Duodenal mucosa (tissue), 2 donors: Measurements from ENCODE around the gene PDCD7.

ENCODE experiments used
- H3K27ac ChIP-seq: one replicate; pipeline ENCODE4 v1.7.0; 2013; ENCODE audit warnings: low read depth, low read length
- H3K27me3 ChIP-seq, 2 donors: one replicate each; pipeline ENCODE4 v1.7.0; 2013; ENCODE audit warnings: low read length in 2 of 2, control low read depth in 1 of 2; ENCODE audit not compliant: insufficient read depth in 2 of 2, control insufficient read depth in 1 of 2
- H3K36me3 ChIP-seq, 2 donors: one replicate each; pipeline ENCODE4 v1.7.0; 2013; ENCODE audit warnings: low read length in 2 of 2, control low read depth in 1 of 2; ENCODE audit not compliant: insufficient read depth in 2 of 2, control insufficient read depth in 1 of 2
- H3K4me1 ChIP-seq, 2 donors: one replicate each; pipeline ENCODE4 v1.7.0; 2013; ENCODE audit warnings: low read length in 2 of 2, control low read depth in 1 of 2; ENCODE audit not compliant: insufficient read depth in 2 of 2, control insufficient read depth in 1 of 2
- H3K4me3 ChIP-seq, 2 donors: one replicate each; pipeline ENCODE4 v1.7.0; 2013; ENCODE audit warnings: low read length in 2 of 2, low read depth in 1 of 2
- H3K9ac ChIP-seq, 2 donors: one replicate each; pipeline ENCODE4 v1.7.0; 2013; ENCODE audit warnings: low read length in 2 of 2, low read depth in 1 of 2
- H3K9me3 ChIP-seq, 2 donors: one replicate each; pipeline ENCODE4 v1.7.0; 2013; ENCODE audit warnings: low read length in 2 of 2, control low read depth in 1 of 2; ENCODE audit not compliant: control insufficient read depth in 1 of 2

The PDCD7 gene

GRCh38 chr15:65132878-65133547, 595 bp downstream of the PDCD7 start:
- H3K36me3 ChIP-seq: peaks cover 14 to 23% of the 10 kb centered on the region in 2 donors
- peaks cover 12 to 16% of the 10 kb centered on the region in 2 donors for H3K4me1 ChIP-seq
- no peaks in the 10 kb centered on the region for H3K9me3 ChIP-seq
- H3K9ac ChIP-seq: peak overlapping the region; percentile 80 to 85
- peak overlapping the region; percentile 50 for H3K27ac ChIP-seq
- peak overlapping the region; percentile 86 to 91 for H3K4me3 ChIP-seq
- no peaks in the 10 kb centered on the region for H3K27me3 ChIP-seq

DNA sequence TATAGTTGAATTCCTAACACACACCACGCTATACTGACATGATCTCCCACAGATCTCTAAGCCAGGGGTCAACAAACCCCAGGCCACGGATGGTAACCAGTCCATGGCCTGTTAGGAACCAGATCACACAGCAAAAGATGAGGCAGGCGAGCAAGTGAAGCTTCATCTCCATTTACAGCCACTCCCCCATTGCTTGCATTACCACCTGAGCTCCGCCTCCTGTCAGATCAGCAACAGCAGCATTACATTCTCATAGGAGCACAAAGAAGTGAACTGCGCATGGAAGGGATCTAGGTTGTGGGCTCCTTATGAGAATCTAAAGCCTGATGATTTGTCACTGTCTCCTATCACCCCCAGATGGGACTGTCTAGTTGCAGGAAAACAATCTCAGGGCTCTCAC, 2.7 kb downstream of the PDCD7 start:
- no peak overlapping the region for H3K4me3 ChIP-seq
- H3K9me3 ChIP-seq: no peaks in the 10 kb centered on the region
- peaks cover 21 to 39% of the 10 kb centered on the region in 2 donors for H3K36me3 ChIP-seq
- H3K27me3 ChIP-seq: no peaks in the 10 kb centered on the region
- peaks cover 12 to 16% of the 10 kb centered on the region in 2 donors for H3K4me1 ChIP-seq
- no peak overlapping the region for H3K9ac ChIP-seq
- no peak overlapping the region for H3K27ac ChIP-seq

DNA sequence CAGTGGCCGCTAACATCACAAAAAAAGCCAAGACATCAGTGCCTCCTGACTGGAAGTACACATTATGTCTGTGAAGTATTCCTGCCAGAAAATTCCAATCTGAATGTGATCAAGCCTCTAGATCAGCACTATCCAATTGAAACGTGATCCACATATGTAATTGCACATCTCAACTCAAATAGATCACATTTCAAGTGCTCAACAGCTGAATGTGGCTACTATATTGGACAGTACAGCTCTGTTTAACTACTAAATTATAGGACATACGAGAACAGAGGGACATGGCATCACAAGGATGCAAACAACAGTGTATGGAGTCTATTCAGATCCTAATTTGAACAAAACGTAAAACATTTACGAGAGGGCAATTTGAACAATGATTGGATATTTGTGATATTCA, 18.1 kb downstream of the PDCD7 start:
- no peak overlapping the region for H3K27ac ChIP-seq
- no peak overlapping the region for H3K4me3 ChIP-seq
- H3K36me3 ChIP-seq: peaks cover 19 to 65% of the 10 kb centered on the region in 2 donors
- H3K9me3 ChIP-seq: no peaks in the 10 kb centered on the region
- H3K27me3 ChIP-seq: no peaks in the 10 kb centered on the region
- H3K4me1 ChIP-seq: no peaks in the 10 kb centered on the region
- no peak overlapping the region for H3K9ac ChIP-seq

- no peak within 1 kb of the TSS for H3K9ac ChIP-seq
- no peaks in the 10 kb centered on the region for H3K27me3 ChIP-seq
- H3K4me1 ChIP-seq: no peaks in the 10 kb centered on the region
- no peak within 1 kb of the TSS for H3K27ac ChIP-seq
- peaks cover 19 to 64% of the 10 kb centered on the region in 2 donors for H3K36me3 ChIP-seq
- no peak within 1 kb of the TSS for H3K4me3 ChIP-seq
- H3K9me3 ChIP-seq: no peaks in the 10 kb centered on the region
Measured at GRCh38 chr15:65115086-65115485, 18.5 kb downstream of the PDCD7 start, which contains the start of gene UBAP1L. Gene UBAP1L, minus strand, starts transcription at chr15:65115200. Its CDS starts 8,985 bp downstream, at chr15:65106215.

DNA sequence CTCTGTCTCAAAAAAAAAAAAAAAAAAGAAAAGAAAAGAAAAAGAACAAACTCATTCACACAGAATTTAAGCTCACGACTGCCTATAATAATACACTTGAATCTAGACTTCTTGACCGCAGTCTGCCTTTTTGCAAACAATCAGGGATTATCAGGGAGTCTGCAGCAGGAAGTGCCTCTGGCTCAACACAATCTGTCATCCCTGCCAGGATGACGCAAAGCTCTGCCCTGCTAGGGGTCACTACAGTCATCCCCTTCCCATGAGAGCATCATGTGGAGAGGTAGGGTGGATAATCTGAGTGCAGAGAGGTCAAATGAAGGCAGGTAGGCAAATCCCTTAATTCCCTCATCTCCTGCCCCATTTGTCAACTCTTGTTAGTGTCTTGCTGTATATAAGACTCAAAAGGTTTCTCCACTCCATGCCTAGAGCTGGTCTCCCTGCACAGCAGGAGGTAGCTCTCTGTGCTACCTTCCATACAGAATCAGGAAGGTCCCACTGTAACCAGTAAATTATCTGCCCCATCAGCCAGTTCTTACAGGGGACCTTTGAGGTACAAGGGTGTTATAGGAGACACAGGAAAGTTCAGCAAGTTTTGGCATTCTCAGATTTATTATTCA, 22.8 kb downstream of the PDCD7 start:
- Histone ChIP-seq H3K27me3 (no peaks in the 10 kb centered on the region), H3K4me1 (no peaks in the 10 kb centered on the region), H3K27ac (no peak overlapping the region), H3K9me3 (no peaks in the 10 kb centered on the region), H3K36me3 (peaks cover 5 to 39% of the 10 kb centered on the region in 2 donors), H3K4me3 (no peak overlapping the region), H3K9ac (no peak overlapping the region)

DNA sequence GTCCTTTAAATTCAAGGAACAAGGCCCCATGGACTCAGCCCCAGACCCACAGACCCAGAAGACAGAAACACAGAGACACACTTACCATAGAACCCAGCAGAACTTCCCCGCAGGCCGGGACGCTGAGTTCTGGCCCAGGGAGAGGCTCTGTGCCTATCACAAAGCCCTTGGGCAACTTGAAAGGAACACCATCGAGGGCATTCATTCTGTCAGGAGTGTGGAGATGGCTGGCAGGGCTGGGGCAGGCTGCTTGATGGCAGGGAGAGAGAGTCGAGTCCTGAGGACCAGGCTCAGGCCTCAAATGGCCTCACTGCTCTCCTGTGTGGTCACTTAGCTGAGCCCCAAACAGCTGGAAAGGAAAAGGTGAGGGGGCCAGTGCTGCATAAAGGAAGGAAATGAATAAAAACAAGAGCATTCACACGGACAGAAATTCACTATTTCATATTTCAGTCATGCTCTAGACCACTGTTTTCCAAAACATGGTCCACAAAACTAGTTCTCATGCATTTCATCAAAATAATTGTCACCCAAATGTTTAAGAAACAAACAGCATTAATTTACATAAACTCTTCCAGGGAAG, 27.5 kb downstream of the PDCD7 start:
- peaks cover 8 to 21% of the 10 kb centered on the region in 2 donors for H3K36me3 ChIP-seq
- no peak overlapping the region for H3K4me3 ChIP-seq
- no peaks in the 10 kb centered on the region for H3K9me3 ChIP-seq
- no peak overlapping the region for H3K9ac ChIP-seq
- no peaks in the 10 kb centered on the region for H3K27me3 ChIP-seq
- H3K27ac ChIP-seq: no peak overlapping the region
- H3K4me1 ChIP-seq: no peaks in the 10 kb centered on the region

DNA sequence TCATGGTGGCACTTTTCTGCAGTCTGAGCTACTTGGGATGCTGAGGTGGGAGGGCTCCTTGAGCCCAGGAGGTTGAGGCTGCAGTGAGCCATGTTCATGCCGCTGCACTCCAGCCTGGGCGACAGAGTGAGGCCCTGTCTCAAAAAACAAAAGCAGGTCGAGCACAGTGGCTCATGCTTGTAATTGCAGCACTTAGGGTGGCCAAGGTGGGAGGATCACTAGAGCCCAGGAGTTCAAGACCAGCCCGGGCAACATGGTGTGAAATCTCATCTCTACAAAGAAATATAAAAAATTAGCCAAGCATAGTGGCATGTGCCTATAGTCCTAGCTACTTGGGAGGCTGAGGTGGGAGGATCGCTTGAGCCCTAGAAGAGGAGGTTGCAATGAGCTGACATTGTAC, 28.6 kb downstream of the PDCD7 start:
- Histone ChIP-seq H3K9ac (no peak overlapping the region), H3K9me3 (no peaks in the 10 kb centered on the region), H3K4me1 (peaks cover 0 to 8% of the 10 kb centered on the region in 2 donors), H3K27me3 (no peaks in the 10 kb centered on the region), H3K27ac (no peak overlapping the region), H3K4me3 (no peak overlapping the region), H3K36me3 (peaks cover 6 to 23% of the 10 kb centered on the region in 2 donors)

- H3K4me3 ChIP-seq: no peak overlapping the region
- no peak overlapping the region for H3K9ac ChIP-seq
- peaks cover 0 to 8% of the 10 kb centered on the region in 2 donors for H3K4me1 ChIP-seq
- no peaks in the 10 kb centered on the region for H3K9me3 ChIP-seq
- no peak overlapping the region for H3K27ac ChIP-seq
- peaks cover 23 to 40% of the 10 kb centered on the region in 2 donors for H3K36me3 ChIP-seq
- no peaks in the 10 kb centered on the region for H3K27me3 ChIP-seq
Measured at GRCh38 chr15:65102912-65103311, 30.7 kb downstream of the PDCD7 start.

DNA sequence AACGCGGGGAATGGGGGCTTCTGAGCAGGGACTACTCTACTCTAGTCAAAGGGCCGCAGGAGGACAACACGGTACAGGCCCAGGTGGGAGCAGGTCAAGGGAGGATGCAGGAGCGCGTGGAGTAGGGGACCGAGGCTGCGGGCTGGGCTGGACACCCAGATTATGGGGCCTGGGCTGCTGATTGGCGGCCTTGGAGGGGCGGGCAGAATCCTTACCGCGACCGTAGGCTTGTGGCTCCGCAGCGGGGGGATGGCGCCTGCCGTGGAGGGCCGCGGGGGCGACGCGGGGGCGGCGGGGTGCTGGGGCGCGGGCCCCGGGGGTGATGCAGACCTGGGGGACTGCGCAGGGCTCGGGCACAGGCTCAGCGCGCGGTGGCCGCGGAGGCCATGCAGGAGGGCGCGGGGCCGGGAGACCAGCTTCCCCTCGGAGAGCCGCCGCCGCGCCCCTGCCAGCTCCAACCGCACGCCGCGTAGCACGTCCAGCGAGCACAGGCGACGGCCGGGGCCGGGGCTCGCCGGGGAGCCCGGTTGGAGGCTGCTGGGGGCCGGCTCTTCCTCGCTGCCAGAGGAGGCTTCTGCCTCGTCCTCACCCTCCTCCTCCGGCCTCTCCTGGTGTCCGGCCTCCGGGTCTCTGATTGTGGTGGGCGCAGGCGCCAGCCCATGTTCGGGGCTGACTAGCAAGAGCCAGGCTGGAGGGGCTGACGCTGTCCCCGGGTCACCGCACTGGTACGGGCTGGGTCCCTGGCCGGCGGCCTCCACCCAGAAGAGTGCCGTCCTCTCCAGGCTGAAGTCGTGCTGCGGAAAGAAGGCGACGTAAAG, 31.5 kb downstream of the PDCD7 start:
- peaks cover 0 to 8% of the 10 kb centered on the region in 2 donors for H3K4me1 ChIP-seq
- no peak overlapping the region for H3K27ac ChIP-seq
- no peaks in the 10 kb centered on the region for H3K9me3 ChIP-seq
- H3K36me3 ChIP-seq: peaks cover 25 to 43% of the 10 kb centered on the region in 2 donors
- no peak overlapping the region for H3K9ac ChIP-seq
- H3K4me3 ChIP-seq: no peak overlapping the region
- H3K27me3 ChIP-seq: no peaks in the 10 kb centered on the region
